Sigmoid colon (tissue), 7 donors: ENCODE results near the gene DCANP1. TPM values are rescaled to one million over a fixed set of nuclear protein-coding genes. Genes with fewer than 3 reads are reported as not detected.

ENCODE experiments used
- DNase-seq: peaks from one replicate; pipeline ENCODE4 v3.0.0-alpha.2; 2019
- H3K27ac ChIP-seq, 4 donors: fragments of 200-600 bp; sonication (generic); one replicate each; pipeline ENCODE4 v1.5.1; 2016 to 2019; ENCODE audit warnings: mild to moderate bottlenecking in 1 of 4
- H3K27me3 ChIP-seq, 3 donors: fragments of 200-600 bp; sonication (generic); one replicate each; pipeline ENCODE4 v1.5.1; 2019; ENCODE audit warnings: mild to moderate bottlenecking in 1 of 3
- H3K36me3 ChIP-seq, 4 donors: fragments of 200-600 bp; sonication (generic); one replicate each; pipeline ENCODE4 v1.5.1; 2016 to 2019
- H3K4me1 ChIP-seq, 4 donors: fragments of 200-600 bp; sonication (generic); one replicate each; pipeline ENCODE4 v1.5.1; 2017 to 2019
- H3K4me3 ChIP-seq, 4 donors: fragments of 200-600 bp; sonication (generic); one replicate each; pipeline ENCODE4 v1.5.1; 2017 to 2019; ENCODE audit warnings: mild to moderate bottlenecking in 2 of 4, moderate library complexity in 1 of 4
- H3K9me3 ChIP-seq, 4 donors: fragments of 200-600 bp in 3 of 4; sonication (generic) in 3 of 4; one replicate each; pipeline versions ENCODE4 v1.5.1 to v1.6.1; 2013 to 2019
- CTCF ChIP-seq, 4 experiments: fragments of 450-650 bp in 3 of 4; fragments of 200-600 bp in 1 of 4; IDR thresholded peaks; one replicate each; pipeline ENCODE4 v1.5.1; 2016 to 2019; ENCODE audit warnings: antibody characterized with exemption in 4 of 4, mild to moderate bottlenecking in 3 of 4, moderate library complexity in 2 of 4
- EP300 ChIP-seq, 4 donors: sonication (generic); formaldehyde crosslinking; IDR thresholded peaks; one replicate each; pipeline ENCODE4 v1.6.1; 2017; ENCODE audit warnings: antibody characterized with exemption in 4 of 4
- POLR2A ChIP-seq, 2 donors: fragments of 450-650 bp; IDR thresholded peaks; one replicate each; pipeline ENCODE4 v1.6.1; 2016; ENCODE audit warnings: antibody characterized with exemption in 2 of 2, mild to moderate bottlenecking in 2 of 2, moderate library complexity in 2 of 2
- POLR2AphosphoS5 ChIP-seq, 4 donors: sonication (generic); formaldehyde crosslinking; IDR thresholded peaks; one replicate each; pipeline ENCODE4 v1.6.1; 2017; ENCODE audit warnings: antibody characterized with exemption in 4 of 4
- WGBS, 2 donors: extraction: QIAGEN DNeasy Blood & Tissue Kit; methylation state at CpG; one replicate each; pipeline ENCODE4 v1.1.7; 2013; 5-methylcytosine and 5-hydroxymethylcytosine counted together
- intact Hi-C: fragments of 100-400 bp; cut with DNase I; formaldehyde crosslinking; loops from one replicate; pipeline ENCODE4 v1.15.1; 2023
- polyA plus RNA-seq, 3 donors: library from polyadenylated mRNA; stranded (reverse); fragments of 200-250 nt; gene quantifications; one replicate each; pipeline ENCODE4 v1.2.3, GENCODE V29; 2013
- total RNA-seq, 4 donors: library from RNA; depleted of rRNA; stranded (reverse); fragments of >200 nt; gene quantifications; one replicate each; pipeline ENCODE4 v1.1.0, GENCODE V29; 2016
- donor health status: healthy with polysubstance abuse.
- donor health status: Bipolar disorder and iron deficiency.
- donor health status: healthy.

The DCANP1 gene
- total and polyA plus RNA-seq, 7 donors, result 0.13 to 0.46 TPM; not detected in 5

DNA sequence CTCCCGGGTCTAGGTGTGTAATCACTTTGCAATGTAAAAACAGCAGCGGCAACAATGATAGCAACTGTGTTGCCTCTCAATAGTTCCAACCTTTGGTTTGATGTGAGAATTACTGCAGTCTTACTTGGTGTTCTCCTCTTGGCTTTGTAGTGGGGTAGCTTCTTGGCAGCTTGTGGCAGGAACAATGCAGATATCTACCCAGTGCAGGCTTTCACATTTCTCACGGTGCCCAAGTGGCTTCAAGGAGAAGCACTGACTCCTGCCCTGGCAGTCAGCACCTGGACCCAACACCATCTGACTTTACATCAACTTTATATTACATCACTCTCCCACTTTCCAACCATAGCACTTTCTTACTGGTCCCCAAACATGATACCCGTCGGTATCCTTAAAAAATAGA is 33.4 kb upstream of the DCANP1 start:
- no peak overlapping the region for H3K4me3 ChIP-seq
- H3K27me3 ChIP-seq, result peaks cover 3 to 49% (median 14%) of the 10 kb centered on the region in 3 donors
- no peaks in the 10 kb centered on the region for H3K4me1 ChIP-seq
- no peaks in the 10 kb centered on the region for H3K36me3 ChIP-seq
- intact Hi-C loops, result no loop called here
- no peak overlapping the region for H3K27ac ChIP-seq
- TF ChIP-seq POLR2A (IDR thresholded peaks at IDR 0.05), result no peak
- no peak for TF ChIP-seq CTCF (IDR thresholded peaks at IDR 0.05)
- TF ChIP-seq POLR2AphosphoS5 (IDR thresholded peaks at IDR 0.05), result no peak
- no peak for TF ChIP-seq EP300 (IDR thresholded peaks at IDR 0.05)
- 77 to 93% methylated on average over 5 of the region's 5 CpGs for WGBS, 2 donors
- no peaks in the 10 kb centered on the region for H3K9me3 ChIP-seq
- peak; percentile 29 for DNase-seq

GRCh38 chr5:135478938-135479337 is 31.8 kb upstream of the DCANP1 start:
- no peaks in the 10 kb centered on the region for H3K9me3 ChIP-seq
- 85 to 86% methylated on average over 4 of the region's 4 CpGs for WGBS, 2 donors
- no peak overlapping the region for H3K27ac ChIP-seq
- no peak overlapping the region for H3K4me3 ChIP-seq
- DNase-seq, result no peak
- peaks cover 3 to 41% (median 14%) of the 10 kb centered on the region in 3 donors for H3K27me3 ChIP-seq
- intact Hi-C loops, result no loop called here
- H3K4me1 ChIP-seq, result no peaks in the 10 kb centered on the region
- H3K36me3 ChIP-seq, result no peaks in the 10 kb centered on the region
- no peak for TF ChIP-seq POLR2A (IDR thresholded peaks at IDR 0.05)
- no peak for TF ChIP-seq EP300 (IDR thresholded peaks at IDR 0.05)
- TF ChIP-seq POLR2AphosphoS5 (IDR thresholded peaks at IDR 0.05), result no peak
- no peak for TF ChIP-seq CTCF (IDR thresholded peaks at IDR 0.05)

GRCh38 chr5:135477613-135478066 is 30.5 kb upstream of the DCANP1 start:
- WGBS, 2 donors, result 63% methylated on average over 14 of the region's 14 CpGs
- Histone ChIP-seq H3K9me3 (no peaks in the 10 kb centered on the region), H3K36me3 (no peaks in the 10 kb centered on the region), H3K4me3 (no peak overlapping the region), H3K4me1 (no peaks in the 10 kb centered on the region), H3K27me3 (peaks cover 3 to 47% (median 14%) of the 10 kb centered on the region in 3 donors), H3K27ac (no peak overlapping the region)
- intact Hi-C loops, result no loop called here
- TF ChIP-seq CTCF (IDR thresholded peaks at IDR 0.05) (no peak), POLR2A (IDR thresholded peaks at IDR 0.05) (no peak), POLR2AphosphoS5 (IDR thresholded peaks at IDR 0.05) (no peak), EP300 (IDR thresholded peaks at IDR 0.05) (no peak)
- peak; percentile 35 for DNase-seq

- H3K4me3 ChIP-seq, result no peak overlapping the region
- intact Hi-C loops, result no loop called here
- TF ChIP-seq CTCF (IDR thresholded peaks at IDR 0.05), result no peak
- TF ChIP-seq EP300 (IDR thresholded peaks at IDR 0.05), result no peak
- no peak for TF ChIP-seq POLR2A (IDR thresholded peaks at IDR 0.05)
- no peak for TF ChIP-seq POLR2AphosphoS5 (IDR thresholded peaks at IDR 0.05)
- no peaks in the 10 kb centered on the region for H3K4me1 ChIP-seq
- H3K27me3 ChIP-seq, result peaks cover 3 to 43% (median 14%) of the 10 kb centered on the region in 3 donors
- no peaks in the 10 kb centered on the region for H3K9me3 ChIP-seq
- DNase-seq, result no peak
- H3K27ac ChIP-seq, result no peak overlapping the region
- WGBS, 2 donors, result 47 to 56% methylated on average over 24 of the region's 24 CpGs
- no peaks in the 10 kb centered on the region for H3K36me3 ChIP-seq
Observed at GRCh38 chr5:135476615-135477581, 29.8 kb upstream of the DCANP1 start.
